Progenitor cell of endocrine pancreas (in vitro differentiated cells): ENCODE measurements around the gene NFIB. TPM values are rescaled to one million over a fixed set of nuclear protein-coding genes. Genes with fewer than 3 reads are reported as not detected.

Experiments
- DNase-seq: peaks from one replicate; pipeline ENCODE4 v3.0.0; 2021; ENCODE audit warnings: low spot score; ENCODE audit not compliant: unreplicated experiment
- H3K27ac Mint-ChIP-seq: 2 replicates; pipeline ENCODE4 v1.8.0; 2021; ENCODE audit warnings: mild to moderate bottlenecking, moderate library complexity, mixed read lengths
- H3K27me3 Mint-ChIP-seq: 2 replicates; pipeline ENCODE4 v1.8.0; 2021; ENCODE audit warnings: mixed read lengths
- H3K36me3 Mint-ChIP-seq: 2 replicates; pipeline ENCODE4 v1.8.0; 2022; ENCODE audit warnings: mixed read lengths; ENCODE audit not compliant: insufficient read depth
- H3K4me1 Mint-ChIP-seq: 2 replicates; pipeline ENCODE4 v1.8.0; 2021; ENCODE audit warnings: low read depth, mixed read lengths
- H3K4me3 Mint-ChIP-seq: 2 replicates; pipeline ENCODE4 v1.8.0; 2021; ENCODE audit warnings: low read depth, mild to moderate bottlenecking, moderate library complexity, mixed read lengths
- H3K9me3 Mint-ChIP-seq: 2 replicates; pipeline ENCODE4 v1.8.0; 2021; ENCODE audit warnings: low read depth, mixed read lengths
- CTCF ChIP-seq: fragments of 200-600 bp; sonication (generic); IDR thresholded peaks from one replicate; pipeline ENCODE4 v1.5.0; 2021; ENCODE audit warnings: antibody characterized with exemption, mild to moderate bottlenecking; ENCODE audit not compliant: unreplicated experiment
- total RNA-seq: library from RNA; stranded (reverse); gene quantifications from 2 replicates; pipeline ENCODE4 v1.2.1, GENCODE V29; 2021

NFIB gene
- total RNA-seq, 1 donor from 2014 or later = 15.5 TPM

GRCh38 chr9:14147738-14148137 lies 166.2 kb downstream of the NFIB start:
- H3K27me3 Mint-ChIP-seq = no peaks in the 10 kb centered on the region
- H3K4me3 Mint-ChIP-seq = no peak overlapping the region
- H3K4me1 Mint-ChIP-seq = no peaks in the 10 kb centered on the region
- no peak for DNase-seq
- TF ChIP-seq CTCF = no peak
- no peak overlapping the region for H3K27ac Mint-ChIP-seq
- H3K9me3 Mint-ChIP-seq = no peaks in the 10 kb centered on the region
- H3K36me3 Mint-ChIP-seq = no peaks in the 10 kb centered on the region

GRCh38 chr9:14146201-14146874 lies 167.6 kb downstream of the NFIB start:
- DNase-seq = no peak
- Mint-ChIP-seq H3K4me1 (no peaks in the 10 kb centered on the region), H3K27ac (no peak overlapping the region), H3K36me3 (peaks cover 3% of the 10 kb centered on the region), H3K27me3 (no peaks in the 10 kb centered on the region), H3K9me3 (no peaks in the 10 kb centered on the region), H3K4me3 (no peak overlapping the region)
- no peak for TF ChIP-seq CTCF

GRCh38 chr9:14144215-14144614 lies 169.7 kb downstream of the NFIB start:
- no peak for TF ChIP-seq CTCF
- no peak for DNase-seq
- Mint-ChIP-seq H3K27me3 (no peaks in the 10 kb centered on the region), H3K36me3 (peaks cover 3% of the 10 kb centered on the region), H3K4me1 (no peaks in the 10 kb centered on the region), H3K9me3 (no peaks in the 10 kb centered on the region), H3K27ac (no peak overlapping the region), H3K4me3 (no peak overlapping the region)

GRCh38 chr9:14141699-14142098 lies 172.2 kb downstream of the NFIB start:
- TF ChIP-seq CTCF = no peak
- no peaks in the 10 kb centered on the region for H3K4me1 Mint-ChIP-seq
- H3K27me3 Mint-ChIP-seq = no peaks in the 10 kb centered on the region
- H3K27ac Mint-ChIP-seq = no peak overlapping the region
- no peaks in the 10 kb centered on the region for H3K9me3 Mint-ChIP-seq
- peaks cover 3% of the 10 kb centered on the region for H3K36me3 Mint-ChIP-seq
- DNase-seq = no peak
- no peak overlapping the region for H3K4me3 Mint-ChIP-seq

- Mint-ChIP-seq H3K27me3 (no peaks in the 10 kb centered on the region), H3K9me3 (no peaks in the 10 kb centered on the region), H3K27ac (no peak overlapping the region), H3K36me3 (peaks cover 3% of the 10 kb centered on the region), H3K4me3 (no peak overlapping the region), H3K4me1 (peaks cover 3% of the 10 kb centered on the region)
- no peak for TF ChIP-seq CTCF
- no peak for DNase-seq
Measured at GRCh38 chr9:14140096-14140697, 173.7 kb downstream of the NFIB start.
